ENCODE data around the gene SH2D3A.
"Not testable (repeated sequence)": the region's sequence is repeated elsewhere in the genome, so short reads cannot be mapped to it uniquely, and the experiment has no call there.

SH2D3A gene

DNA sequence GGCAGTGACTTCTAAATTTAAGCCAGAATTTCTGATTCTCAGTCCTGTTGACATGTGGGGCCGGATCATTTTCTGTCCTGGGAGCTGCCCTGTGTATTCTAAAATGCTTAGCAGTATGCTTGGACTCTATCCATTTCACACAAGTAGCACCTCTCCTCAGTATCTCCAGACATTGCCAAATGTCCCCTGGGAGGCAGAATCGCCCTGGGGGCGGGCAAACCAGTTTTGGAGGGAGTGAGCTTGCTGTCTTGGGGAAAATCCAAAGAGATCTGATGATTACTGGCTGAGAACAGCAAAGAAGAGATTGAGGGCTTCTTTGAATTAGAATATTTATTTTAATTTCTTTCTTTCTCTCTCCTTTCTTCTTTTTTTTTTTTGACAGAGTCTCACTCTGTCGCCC lies 21.7 kb upstream of the SH2D3A start:
- DNase-seq (ENCODE audit: low spot score), result no peak

DNA sequence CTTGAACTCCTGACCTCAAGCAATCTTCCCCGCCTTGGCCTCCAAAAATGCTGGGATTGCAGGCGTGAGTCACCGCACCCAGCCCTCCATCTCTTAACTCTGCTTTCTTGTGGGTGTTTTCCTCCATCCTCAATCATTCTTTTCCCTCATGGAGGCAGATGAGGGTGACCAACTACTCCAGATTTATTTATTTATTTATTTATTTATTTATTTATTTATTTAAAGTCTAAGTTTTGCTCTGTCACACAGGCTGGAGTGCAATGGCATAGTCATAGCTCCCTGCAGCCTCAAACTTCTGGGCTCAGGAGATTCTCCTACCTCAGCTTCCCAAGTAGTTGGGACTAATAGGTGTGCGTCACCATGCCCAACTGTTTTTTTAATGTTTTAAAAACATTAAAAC lies 20.2 kb upstream of the SH2D3A start:
- DNase-seq (ENCODE audit: low spot score), result no peak

DNA sequence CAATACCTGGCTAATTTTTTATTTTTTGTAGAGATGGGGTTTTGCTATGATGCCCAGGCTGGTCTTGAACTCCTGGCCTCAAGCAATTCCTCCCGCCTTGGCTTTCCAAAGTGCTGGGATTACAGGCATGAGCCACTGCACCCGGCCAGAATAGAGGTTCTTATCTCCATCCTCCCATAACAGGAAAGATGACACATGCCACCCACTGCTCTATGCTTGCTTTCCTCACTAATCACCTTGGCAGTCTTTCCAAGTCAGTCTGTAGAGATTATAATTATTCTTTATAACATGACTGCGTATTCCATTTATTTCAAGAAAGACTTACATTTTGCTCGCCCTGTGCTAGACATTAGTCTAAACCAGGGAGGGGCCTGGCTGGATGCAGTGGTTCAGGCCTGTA lies 12.0 kb upstream of the SH2D3A start:
- no peak for DNase-seq (ENCODE audit: low spot score)

DNA sequence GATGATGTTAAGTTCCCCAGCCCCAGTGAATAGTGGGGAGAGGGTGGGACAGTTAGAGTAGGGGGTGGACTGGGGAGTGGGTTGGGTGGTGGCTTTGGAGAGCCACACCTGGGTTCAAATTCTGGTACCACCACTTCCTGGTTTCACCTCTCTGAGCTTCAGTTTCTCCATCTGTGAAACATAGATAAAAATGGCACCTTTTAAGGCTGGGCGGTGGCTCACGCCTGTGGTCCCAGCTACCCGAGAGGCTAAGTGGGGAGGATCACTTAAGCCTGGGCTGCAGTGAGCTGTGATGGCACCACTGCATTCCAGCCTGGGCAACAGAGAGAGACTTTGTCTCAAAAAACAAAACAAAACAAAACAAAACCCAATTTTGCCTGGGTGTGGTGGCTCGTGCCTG lies 11.2 kb upstream of the SH2D3A start:
- DNase-seq (ENCODE audit: low spot score), result no peak

DNA sequence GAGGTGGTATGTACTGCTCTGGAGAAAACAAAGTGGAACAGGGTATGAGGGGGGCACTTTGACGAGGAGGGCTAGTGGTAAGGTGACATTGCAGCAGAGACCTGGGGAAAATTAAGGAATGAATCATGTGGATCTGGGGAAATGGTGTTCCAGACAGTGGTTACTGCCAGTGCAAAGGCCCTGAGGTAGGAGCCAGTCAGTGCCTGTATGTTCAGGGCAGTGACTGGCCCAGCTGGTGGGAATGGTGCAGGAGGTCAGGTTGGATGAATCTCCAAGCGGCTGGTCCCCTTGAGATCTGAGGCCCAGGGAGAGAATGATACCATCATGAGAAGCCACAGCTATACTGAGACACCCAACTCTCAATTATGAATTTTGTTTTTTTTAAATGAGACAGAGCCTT lies 10.2 kb upstream of the SH2D3A start:
- DNase-seq (ENCODE audit: low spot score), result no peak

DNA sequence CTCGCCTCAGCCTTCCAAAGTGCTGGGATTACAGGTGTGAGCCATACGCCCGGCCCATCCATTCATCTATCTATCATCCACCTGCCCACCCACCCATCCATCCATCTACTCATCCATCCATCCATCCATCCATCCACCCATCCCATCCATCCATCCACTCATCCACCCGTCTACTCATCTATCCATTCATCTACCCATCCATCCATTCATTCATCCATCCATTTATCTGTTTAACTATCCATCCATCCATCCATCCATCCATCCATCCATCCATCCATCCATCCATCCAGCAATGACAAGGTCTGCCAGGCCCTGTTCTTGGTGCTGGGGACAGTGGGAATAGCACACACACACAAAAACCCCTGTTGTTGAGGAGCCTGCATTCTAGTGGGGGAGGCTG lies 9.8 kb upstream of the SH2D3A start:
- DNase-seq (ENCODE audit: low spot score), result no peak

DNA sequence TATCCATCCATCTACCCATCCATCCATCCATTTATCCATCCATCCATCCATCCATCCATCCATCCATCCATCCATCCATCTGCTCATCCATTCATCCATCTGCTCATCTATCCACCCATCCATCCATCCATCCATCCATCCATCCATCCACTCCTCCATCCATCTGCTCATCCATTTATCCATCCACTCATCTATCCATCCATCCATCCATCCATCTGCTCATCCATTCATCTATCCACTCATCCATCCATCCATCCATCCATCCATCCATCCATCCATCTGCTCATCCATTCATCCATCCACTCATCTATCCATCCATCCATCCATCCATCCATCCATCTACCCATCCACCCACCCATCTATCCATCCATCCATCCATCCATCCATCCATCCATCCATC lies 8.8 kb upstream of the SH2D3A start:
- DNase-seq (ENCODE audit: low spot score), result not testable (repeated sequence)

DNA sequence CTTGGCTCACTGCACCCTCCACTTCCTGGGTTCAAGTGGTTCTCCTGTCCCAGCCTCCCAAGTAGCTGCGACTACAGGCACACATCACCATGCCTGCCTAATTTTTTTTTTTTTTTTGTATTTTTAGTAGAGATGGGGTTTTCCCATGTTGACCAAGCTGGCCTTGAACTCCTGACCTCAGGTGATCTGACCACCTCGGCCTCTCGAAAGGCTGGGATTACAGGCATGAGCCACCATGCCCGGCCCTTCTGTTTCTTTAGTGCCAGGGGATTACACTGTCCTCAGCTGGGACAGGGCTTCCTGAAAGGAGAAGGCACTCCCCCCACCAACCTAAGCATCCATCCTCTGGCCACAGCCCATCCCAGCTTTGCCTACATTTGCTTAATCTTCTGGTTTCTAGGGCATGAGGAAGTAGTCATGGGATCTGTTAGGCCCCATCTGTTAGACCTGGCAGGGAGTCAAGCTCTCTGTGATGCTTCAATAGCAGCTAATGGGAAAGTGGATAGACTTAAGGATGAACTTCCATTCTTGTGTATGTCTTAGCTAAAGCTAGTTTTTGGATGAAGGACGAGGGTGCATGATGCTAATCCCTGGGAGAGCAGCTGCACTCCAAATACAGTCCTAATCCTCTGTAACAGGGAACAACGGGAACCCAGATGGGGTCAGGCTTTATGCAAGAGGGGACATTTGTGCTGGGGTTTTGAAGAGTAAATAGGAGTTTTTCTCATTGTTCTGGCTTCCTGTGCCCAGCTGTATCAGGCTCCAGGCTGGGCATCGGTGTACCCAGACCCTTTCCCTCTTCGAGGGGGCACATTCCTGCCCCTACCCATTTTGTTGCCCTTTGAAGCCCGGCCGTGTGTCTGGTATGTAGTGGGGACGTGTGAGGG lies 7.8 kb upstream of the SH2D3A start:
- no peak for DNase-seq (ENCODE audit: low spot score)

DNA sequence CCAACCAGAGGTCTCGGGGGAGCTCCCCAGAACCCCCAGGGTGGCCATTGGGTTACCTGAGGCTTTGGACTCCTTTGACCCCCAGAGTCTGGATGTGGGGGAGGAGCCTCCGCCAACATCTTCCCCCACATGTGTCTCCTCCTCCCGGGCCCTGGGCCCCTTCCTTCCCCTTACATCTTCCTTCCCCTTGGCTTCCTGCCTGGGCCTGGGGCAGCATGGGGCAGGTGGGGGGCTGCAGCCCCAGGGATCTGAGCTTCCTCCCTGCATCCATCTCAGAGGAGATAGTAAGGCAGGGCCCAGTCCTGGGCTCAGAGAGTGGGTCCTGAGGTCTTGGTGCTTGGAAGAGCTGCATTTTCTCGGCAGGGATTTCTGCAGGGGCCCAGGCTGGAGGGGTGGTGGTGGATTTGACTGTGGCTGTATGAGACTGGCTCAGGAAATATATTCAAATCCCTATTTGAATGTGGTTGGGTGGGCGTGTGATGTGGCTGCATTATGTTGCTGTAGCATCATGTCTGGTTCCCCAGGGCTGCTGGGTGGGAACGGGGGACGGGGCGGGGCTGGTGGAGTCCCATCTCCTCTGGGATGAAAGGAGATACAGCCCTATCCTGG lies 6.2 kb upstream of the SH2D3A start:
- no peak for DNase-seq (ENCODE audit: low spot score)

DNA sequence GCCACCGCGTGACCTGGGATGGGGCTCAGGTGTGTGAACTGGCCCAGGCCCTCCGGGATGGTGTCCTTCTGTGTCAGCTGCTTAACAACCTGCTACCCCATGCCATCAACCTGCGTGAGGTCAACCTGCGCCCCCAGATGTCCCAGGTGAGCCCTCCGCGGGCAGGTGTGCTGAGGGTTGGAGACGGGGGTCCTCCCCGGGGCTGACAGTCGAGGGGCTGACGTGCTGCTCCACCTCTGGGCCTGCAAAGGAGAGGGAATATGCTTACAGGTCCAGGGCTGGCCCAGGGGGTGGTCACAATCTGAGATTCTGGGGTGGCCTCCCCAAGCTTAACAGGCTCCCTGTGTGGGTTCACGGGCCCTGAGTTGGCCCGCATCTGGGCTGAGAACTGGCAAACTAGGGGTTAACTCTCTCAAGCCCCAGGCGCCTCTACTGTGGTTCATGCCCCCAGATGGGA lies 5.7 kb upstream of the SH2D3A start:
- no peak for DNase-seq (ENCODE audit: low spot score)

DNA sequence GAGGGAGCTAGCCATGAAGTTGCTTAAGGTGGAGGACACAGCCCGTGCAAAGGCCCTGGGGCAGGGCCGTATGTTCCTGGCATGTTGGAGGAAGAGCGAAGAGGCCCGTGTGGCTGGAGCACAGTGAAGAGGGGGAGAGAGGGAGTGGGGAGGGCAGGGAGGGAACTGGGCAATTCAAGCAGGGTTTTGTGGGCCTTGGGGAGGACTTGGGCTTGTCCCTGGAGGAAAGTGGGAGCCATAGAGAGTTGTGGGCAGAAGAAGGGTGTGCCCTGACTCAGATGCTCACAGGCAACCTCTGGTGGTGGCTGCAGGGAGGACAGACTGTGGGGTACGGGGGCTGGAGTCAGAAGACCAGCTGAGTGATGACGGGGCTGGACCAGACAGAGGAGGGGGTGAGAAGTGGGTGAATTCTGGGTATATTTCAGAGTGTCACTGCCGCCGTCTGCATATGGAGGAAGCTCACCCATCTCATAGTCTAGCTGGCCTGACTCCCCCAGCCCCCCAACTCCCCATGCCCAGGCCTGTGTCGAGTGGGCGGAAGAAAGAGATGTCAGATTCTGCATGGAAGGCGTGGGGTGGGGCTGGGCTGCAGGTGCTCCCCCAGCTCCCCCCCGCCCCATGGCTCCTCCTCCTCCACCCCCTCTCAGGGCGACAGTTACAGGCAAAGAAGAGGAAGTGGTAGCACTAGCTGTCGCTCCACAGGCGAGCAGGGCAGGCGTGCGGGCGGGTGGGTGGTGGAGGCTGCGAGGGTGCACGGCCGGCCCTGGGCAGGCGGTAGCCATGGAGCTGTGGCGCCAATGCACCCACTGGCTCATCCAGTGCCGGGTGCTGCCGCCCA lies 5.0 kb upstream of the SH2D3A start, which contains the start of gene VAV1:
Gene VAV1, plus strand, starts transcription at position 681 of the 838 bp plus-strand sequence. Its CDS starts 100 bp downstream, at position 781.
- no peak for DNase-seq (ENCODE audit: low spot score)

DNA sequence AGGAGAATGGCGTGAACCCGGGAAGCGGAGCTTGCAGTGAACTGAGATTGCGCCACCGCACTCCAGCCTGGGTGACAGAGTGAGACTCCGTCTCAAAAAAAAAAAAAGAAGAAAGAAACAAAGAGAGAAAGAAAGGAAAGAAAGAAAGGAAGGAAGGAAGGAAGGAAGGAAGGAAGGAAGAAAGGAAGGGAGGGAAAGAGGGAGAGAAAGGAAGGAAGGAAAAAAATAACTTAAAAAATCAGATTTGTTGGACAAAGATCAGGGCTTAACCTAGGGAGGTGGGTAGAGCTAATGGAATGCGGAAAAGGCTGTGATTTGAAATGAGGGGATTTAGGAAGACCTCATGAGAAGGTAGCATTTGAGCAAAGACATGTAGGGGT lies 4.4 kb upstream of the SH2D3A start:
- DNase-seq (ENCODE audit: low spot score), result not testable (repeated sequence)

DNA sequence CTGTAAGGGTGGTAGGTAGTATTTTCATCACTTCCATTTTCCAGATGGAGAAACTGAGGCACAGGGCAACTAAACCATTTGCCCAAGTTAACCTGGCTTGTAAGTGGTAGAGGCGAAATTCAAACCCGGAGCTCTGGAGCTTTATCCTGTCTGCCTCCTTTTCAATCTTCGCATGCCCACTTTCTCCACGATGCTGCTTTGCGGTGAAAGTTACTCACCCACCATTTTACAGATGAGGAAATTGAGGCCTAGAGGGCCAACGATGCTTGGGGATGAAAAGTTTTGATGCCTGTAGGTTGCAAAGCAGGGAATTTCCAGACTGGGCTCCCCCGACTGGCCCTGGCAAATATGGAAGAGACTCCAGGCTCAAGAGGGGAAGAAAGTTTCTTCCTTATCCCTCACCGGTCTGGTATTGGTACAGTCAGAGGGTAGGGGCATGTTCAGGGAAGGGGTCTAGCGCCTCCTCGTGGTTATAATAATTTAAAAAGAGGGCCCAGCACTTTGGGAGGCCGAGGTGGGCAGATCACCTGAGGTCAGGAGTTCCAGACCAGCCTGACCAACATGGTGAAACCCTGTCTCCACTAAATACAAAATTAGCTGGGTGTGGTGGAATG lies 1.9 kb upstream of the SH2D3A start:
- DNase-seq (ENCODE audit: low spot score), result no peak

DNA sequence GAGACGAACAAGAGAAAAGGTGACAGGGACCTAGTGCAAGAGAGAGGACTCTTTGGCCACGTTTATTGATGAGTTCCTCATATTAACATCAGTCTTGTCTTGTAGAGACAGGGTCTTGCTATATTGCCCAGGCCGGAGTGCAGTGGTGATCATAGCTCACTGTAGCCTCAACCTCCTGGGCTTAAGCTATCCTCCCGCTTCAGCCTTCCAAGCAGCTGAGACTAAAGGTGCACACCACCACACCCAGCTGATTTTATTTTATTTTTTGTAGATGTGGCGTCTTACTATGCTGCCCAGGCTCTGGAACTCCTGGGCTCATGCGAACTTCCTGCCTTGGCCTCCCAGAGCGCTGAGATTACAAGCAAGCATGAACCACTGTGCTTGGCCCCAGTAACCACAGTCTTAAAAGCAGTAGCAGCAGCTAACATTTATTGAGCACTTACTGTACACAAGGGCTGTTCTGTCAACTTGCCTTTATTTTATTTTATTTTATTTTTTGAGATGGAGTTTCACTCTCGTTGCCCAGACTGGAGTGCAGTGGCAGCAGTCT lies 1.1 kb upstream of the SH2D3A start:
- no peak for DNase-seq (ENCODE audit: low spot score)

DNA sequence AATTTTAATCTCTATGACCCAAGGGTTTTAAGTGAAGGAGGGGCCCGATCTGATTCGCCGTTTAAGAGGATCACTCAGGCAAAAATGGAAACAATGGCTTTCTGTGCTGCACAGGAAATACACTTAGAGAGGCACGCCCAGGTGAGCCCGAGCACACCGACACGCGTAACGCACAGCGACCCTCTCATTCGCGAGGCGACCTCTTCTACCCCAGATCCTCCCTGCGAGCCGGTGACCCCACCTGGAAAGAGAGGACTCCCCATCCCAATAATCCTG lies 216 bp downstream of the SH2D3A start:
- DNase-seq (ENCODE audit: low spot score), result peak; percentile 73

DNA sequence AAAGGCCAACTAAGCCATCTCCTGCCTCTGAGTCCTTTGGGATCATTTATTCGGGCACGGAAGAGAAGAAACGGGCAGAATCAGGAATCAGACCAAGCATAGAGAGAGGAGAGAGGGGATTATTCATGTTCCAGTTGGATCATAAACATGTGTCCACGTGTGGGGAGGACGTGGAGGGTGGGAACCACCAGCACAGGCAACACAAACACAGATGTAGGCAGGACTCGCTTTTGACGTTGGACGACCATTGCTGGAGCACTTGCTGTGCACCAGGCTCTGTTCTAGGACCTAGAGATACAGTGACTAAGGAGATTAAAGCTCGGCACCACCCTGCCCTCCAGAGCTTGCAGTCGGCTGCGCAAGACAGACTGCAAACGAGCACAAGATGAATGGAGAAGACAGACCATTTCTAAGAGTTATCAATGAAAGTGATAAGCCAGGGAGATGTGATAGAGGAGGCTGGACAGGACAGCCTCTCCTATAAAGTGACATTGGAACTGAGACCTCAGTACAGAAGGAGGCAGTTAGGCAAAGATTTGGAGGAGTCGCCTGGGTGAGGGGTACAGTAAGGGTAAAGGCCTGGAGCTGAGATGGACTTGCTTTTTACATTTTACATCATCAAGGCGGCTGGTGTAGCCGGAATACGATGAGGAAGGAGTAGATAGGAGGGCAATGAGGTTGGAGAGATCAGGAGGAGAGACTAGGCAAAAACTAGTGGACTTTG lies 716 bp downstream of the SH2D3A start:
- DNase-seq (ENCODE audit: low spot score), result peak; percentile 64

DNA sequence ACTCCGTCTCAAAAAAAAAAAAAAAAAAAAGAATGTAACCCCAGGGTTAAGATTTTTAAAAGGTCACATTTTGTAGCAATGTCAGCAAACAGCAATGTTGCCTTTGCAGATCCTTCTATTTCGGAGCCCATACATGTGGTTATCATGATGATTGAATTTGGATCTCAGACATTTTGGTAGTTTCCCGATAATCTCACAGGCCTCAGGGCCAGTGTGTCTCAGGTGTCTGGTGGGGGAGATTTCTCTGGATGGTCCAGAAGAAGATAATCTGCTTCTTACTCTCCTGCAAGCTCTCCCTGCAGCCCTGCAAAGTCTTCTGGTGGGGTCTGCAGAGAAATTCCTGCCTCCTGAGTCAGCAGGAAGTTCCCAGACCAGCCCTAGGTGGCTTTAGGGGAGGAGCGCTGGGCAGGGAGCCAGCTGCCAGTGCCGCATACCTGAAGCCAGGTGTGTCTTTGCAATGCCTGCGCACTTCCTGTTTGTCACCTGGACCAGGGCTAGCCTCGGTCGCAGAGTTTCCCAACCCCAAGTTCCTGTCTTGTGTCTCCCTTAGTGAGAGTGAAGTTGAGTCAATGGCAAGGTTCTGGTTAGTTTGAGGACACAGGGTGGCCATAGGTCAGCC lies 1.4 kb downstream of the SH2D3A start:
- peak; percentile 96 for DNase-seq (ENCODE audit: low spot score)

DNA sequence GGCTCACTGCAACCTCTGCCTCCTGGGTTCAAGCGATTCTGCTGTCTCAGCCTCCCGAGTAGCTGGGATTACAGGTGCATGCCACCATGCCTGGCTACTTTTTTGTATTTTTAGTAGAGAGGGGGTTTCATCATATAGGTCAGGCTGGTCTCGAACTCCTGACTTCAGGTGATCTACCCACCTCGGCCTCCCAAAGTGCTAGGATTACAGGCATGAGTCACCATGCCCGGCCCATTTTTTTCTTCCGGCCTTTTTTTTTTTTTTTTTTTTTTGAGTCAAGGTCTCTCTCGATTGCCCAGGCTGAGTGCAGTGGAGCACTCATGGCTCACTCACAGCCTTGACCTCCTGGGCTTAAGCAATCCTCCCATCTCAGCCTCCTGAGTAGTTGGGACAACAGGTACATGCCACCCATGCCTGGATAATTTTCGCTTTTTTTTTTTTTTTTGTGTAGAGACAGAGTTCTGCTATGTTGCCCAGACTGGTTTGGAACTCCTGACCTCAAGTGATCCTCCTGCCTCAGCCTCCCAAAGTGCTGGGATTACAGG lies 4.9 kb downstream of the SH2D3A start:
- DNase-seq (ENCODE audit: low spot score), result not testable (repeated sequence)

DNA sequence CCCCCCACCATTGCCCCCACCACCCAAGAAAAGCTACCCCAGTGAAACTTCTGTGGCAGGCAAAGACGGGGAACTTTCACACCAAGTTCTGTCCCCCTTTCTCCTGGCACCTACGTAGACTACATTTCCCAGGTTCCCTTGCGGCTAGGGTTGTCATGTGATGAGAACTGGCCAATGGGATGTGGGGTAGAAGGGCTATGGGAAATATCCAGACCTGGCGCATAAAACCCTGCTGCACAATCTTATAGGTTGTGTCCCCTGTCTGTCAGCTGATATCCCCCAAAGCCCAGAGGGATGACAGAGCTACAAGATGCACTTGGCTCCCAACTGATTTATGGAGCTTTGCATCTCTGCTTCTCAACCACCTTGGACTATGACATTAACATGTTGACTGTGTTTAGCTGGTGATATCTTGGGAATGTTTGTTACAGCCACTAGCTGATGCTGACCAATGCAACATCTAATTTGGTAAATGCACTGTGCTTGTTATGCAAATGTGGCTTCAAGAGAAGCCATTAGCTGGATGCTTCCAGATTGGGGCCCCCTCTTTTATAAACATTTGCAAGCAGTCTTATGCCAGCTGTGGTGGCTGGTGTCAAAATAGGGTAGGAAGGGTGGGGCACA lies 6.1 kb downstream of the SH2D3A start:
- no peak for DNase-seq (ENCODE audit: low spot score)

DNA sequence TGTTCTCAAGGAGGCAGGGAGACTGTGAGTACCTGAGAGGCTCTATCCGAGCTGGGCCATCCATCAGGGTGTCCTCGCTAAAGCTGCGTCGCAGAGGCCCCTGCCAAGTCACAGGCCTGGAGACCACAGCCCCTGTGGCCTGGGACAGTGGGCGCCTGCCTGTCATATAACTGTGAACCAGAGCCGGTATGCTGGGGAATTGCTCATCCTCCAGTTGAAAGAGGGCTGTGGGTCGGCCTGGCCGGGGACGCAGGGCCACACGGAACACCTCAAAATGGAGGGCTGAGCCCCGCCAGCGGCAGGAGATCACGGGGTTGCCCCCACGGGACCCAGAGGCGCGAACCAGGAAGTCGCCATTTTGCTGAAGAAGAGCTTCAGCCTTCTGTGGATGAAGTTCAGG lies 6.6 kb downstream of the SH2D3A start:
- no peak for DNase-seq (ENCODE audit: low spot score)

Measured in kidney tubule cell (primary cell).